ENCODE data around the gene CEP20.

Gene CEP20

GRCh38 chr16:15897121-15897780 lies 8.8 kb upstream of the CEP20 start:
- no peaks in the 10 kb centered on the region for H3K79me2 ChIP-seq (ENCODE audit: insufficient read depth, low read length)
- H3K4me2 ChIP-seq (ENCODE audit: low read depth, low read length, poor library complexity, severe bottlenecking) = no peak overlapping the region
- no peak overlapping the region for H3K4me3 ChIP-seq (ENCODE audit: low read length, poor library complexity, severe bottlenecking)
- H3K9ac ChIP-seq (ENCODE audit: low read depth, low read length, poor library complexity, severe bottlenecking) = no peak overlapping the region
- no peak overlapping the region for H2AFZ ChIP-seq (ENCODE audit: low read length)
- no peaks in the 10 kb centered on the region for H3K36me3 ChIP-seq (ENCODE audit: insufficient read depth, low read length)
- no peaks in the 10 kb centered on the region for H3K9me3 ChIP-seq (ENCODE audit: insufficient read depth, low read depth, low read length)
- H3K4me1 ChIP-seq (ENCODE audit: insufficient read depth, low read length, poor library complexity, severe bottlenecking) = peaks cover 5% of the 10 kb centered on the region
- no peaks in the 10 kb centered on the region for H3F3A ChIP-seq (ENCODE audit: low read depth)
- TF ChIP-seq EZH2phosphoT487 (IDR thresholded peaks at IDR 0.05; ENCODE audit: borderline replicate concordance) (no peak), CTCF (conservative IDR thresholded peaks at IDR 0.05; ENCODE audit: low read length) (no peak)
- no peaks in the 10 kb centered on the region for H3K9me2 ChIP-seq (replicated peaks; ENCODE audit: low read depth, low read length)
- H3K27me3 ChIP-seq (ENCODE audit: insufficient read depth, low read length, poor library complexity, severe bottlenecking) = no peaks in the 10 kb centered on the region
- no peaks in the 10 kb centered on the region for H4K20me1 ChIP-seq (ENCODE audit: insufficient read depth, low read length, poor library complexity, severe bottlenecking)

DNA sequence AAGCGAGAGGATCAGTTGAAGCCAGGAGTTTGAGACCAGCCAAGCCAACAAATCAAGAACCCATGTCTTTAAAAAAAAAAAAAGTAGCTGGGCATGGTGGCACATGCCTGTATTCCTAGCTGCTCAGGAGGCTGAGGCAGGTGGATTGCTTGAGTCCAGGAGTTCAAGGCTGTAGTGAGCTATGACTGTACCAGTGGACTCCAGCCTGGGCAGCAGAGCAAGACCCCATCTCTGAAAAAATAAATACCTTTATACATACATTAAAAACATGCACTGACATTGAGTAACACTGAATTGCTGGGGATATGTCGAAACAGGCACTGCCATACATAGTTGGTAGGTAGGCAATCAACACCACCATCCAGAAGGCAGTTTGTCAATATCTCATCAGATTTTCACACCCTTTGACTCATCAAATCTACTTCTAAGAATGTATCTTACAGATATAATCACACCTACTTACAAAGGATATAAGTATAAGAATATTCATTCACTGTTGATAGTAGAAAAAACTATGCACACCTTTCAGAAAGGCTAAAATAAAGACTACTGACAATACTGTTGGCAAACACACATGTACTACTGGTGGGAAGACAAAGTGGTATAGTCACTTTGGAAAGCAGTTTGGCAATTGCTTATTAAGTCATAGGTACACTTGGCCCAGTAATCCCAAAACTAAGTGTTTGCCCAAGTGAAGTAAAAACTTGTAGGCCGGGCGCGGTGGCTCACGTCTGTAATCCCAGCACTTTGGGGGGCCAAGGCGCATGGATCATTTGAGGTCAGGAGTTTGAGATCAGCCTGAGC lies 6.4 kb upstream of the CEP20 start:
- no peaks in the 10 kb centered on the region for H4K20me1 ChIP-seq (ENCODE audit: insufficient read depth, low read length, poor library complexity, severe bottlenecking)

GRCh38 chr16:15891508-15891907 lies 3.1 kb upstream of the CEP20 start:
- Histone ChIP-seq H3K4me2 (ENCODE audit: low read depth, low read length, poor library complexity, severe bottlenecking) (no peak overlapping the region), H3K79me2 (ENCODE audit: insufficient read depth, low read length) (peaks cover 16% of the 10 kb centered on the region), H3K4me3 (ENCODE audit: low read length, poor library complexity, severe bottlenecking) (no peak overlapping the region), H3F3A (ENCODE audit: low read depth) (no peaks in the 10 kb centered on the region), H3K4me1 (ENCODE audit: insufficient read depth, low read length, poor library complexity, severe bottlenecking) (peaks cover 7% of the 10 kb centered on the region), H3K9me2 (replicated peaks; ENCODE audit: low read depth, low read length) (no peaks in the 10 kb centered on the region), H2AFZ (ENCODE audit: low read length) (no peak overlapping the region), H3K9ac (ENCODE audit: low read depth, low read length, poor library complexity, severe bottlenecking) (no peak overlapping the region), H4K20me1 (ENCODE audit: insufficient read depth, low read length, poor library complexity, severe bottlenecking) (peaks cover 3% of the 10 kb centered on the region), H3K36me3 (ENCODE audit: insufficient read depth, low read length) (no peaks in the 10 kb centered on the region), H3K9me3 (ENCODE audit: insufficient read depth, low read depth, low read length) (no peaks in the 10 kb centered on the region), H3K27me3 (ENCODE audit: insufficient read depth, low read length, poor library complexity, severe bottlenecking) (no peaks in the 10 kb centered on the region)
- no peak for TF ChIP-seq CTCF (conservative IDR thresholded peaks at IDR 0.05; ENCODE audit: low read length)

More for the DNA sequence above, 6.4 kb upstream of the CEP20 start:
- Histone ChIP-seq H3K9ac (ENCODE audit: low read depth, low read length, poor library complexity, severe bottlenecking) (no peak overlapping the region), H3F3A (ENCODE audit: low read depth) (no peaks in the 10 kb centered on the region), H3K4me3 (ENCODE audit: low read length, poor library complexity, severe bottlenecking) (no peak overlapping the region), H3K9me2 (replicated peaks; ENCODE audit: low read depth, low read length) (no peaks in the 10 kb centered on the region), H3K9me3 (ENCODE audit: insufficient read depth, low read depth, low read length) (no peaks in the 10 kb centered on the region), H3K79me2 (ENCODE audit: insufficient read depth, low read length) (no peaks in the 10 kb centered on the region), H3K4me1 (ENCODE audit: insufficient read depth, low read length, poor library complexity, severe bottlenecking) (peaks cover 4% of the 10 kb centered on the region), H3K36me3 (ENCODE audit: insufficient read depth, low read length) (no peaks in the 10 kb centered on the region), H2AFZ (ENCODE audit: low read length) (no peak overlapping the region), H3K4me2 (ENCODE audit: low read depth, low read length, poor library complexity, severe bottlenecking) (no peak overlapping the region), H3K27me3 (ENCODE audit: insufficient read depth, low read length, poor library complexity, severe bottlenecking) (no peaks in the 10 kb centered on the region)
- TF ChIP-seq EZH2phosphoT487 (IDR thresholded peaks at IDR 0.05; ENCODE audit: borderline replicate concordance) (no peak), CTCF (conservative IDR thresholded peaks at IDR 0.05; ENCODE audit: low read length) (no peak)

Measured in Loucy (cell line).